ENCODE data around the gene UBL7. TPM values are rescaled to one million over a fixed set of nuclear protein-coding genes. Genes with fewer than 3 reads are reported as not detected.

The UBL7 gene
- total RNA-seq, 1 donor from 2014 or later, result 48.3 TPM

GRCh38 chr15:74417225-74417624 is 43.7 kb downstream of the UBL7 start:
- DNase-seq (ENCODE audit: low spot score), result no peak
- intact Hi-C loops (cut with DNase I), result no loop called here

- intact Hi-C loops (cut with DNase I), result no loop called here
- no peak for DNase-seq (ENCODE audit: low spot score)
Measured at GRCh38 chr15:74415966-74416916, 44.7 kb downstream of the UBL7 start.

GRCh38 chr15:74414603-74415338 is 46.2 kb downstream of the UBL7 start:
- intact Hi-C loops (cut with DNase I), result no loop called here
- no peak for DNase-seq (ENCODE audit: low spot score)

- no peak for DNase-seq (ENCODE audit: low spot score)
- intact Hi-C loops (cut with DNase I), result no loop called here
Measured at GRCh38 chr15:74414081-74414580, 46.8 kb downstream of the UBL7 start.

- no peak for DNase-seq (ENCODE audit: low spot score)
- intact Hi-C loops (cut with DNase I), result no loop called here
Measured at GRCh38 chr15:74413350-74414080, 47.4 kb downstream of the UBL7 start.

- intact Hi-C loops (cut with DNase I), result no loop called here
- no peak for DNase-seq (ENCODE audit: low spot score)
Measured at GRCh38 chr15:74412159-74412558, 48.8 kb downstream of the UBL7 start.

- no peak for DNase-seq (ENCODE audit: low spot score)
- intact Hi-C loops (cut with DNase I), result no loop called here
Measured at GRCh38 chr15:74411686-74412085, 49.3 kb downstream of the UBL7 start.

GRCh38 chr15:74410502-74410901 is 50.5 kb downstream of the UBL7 start:
- intact Hi-C loops (cut with DNase I), result no loop called here
- DNase-seq (ENCODE audit: low spot score), result no peak

- no peak for DNase-seq (ENCODE audit: low spot score)
- intact Hi-C loops (cut with DNase I), result no loop called here
Measured at GRCh38 chr15:74409225-74409624, 51.7 kb downstream of the UBL7 start.

GRCh38 chr15:74408815-74409214 is 52.1 kb downstream of the UBL7 start:
- DNase-seq (ENCODE audit: low spot score), result no peak
- intact Hi-C loops (cut with DNase I), result no loop called here

- DNase-seq (ENCODE audit: low spot score), result no peak
- intact Hi-C loops (cut with DNase I), result no loop called here
Measured at GRCh38 chr15:74408385-74408784, 52.6 kb downstream of the UBL7 start.

GRCh38 chr15:74406992-74407705 is 53.8 kb downstream of the UBL7 start:
- intact Hi-C loops (cut with DNase I), result no loop called here
- no peak for DNase-seq (ENCODE audit: low spot score)

GRCh38 chr15:74406517-74406916 is 54.4 kb downstream of the UBL7 start:
- DNase-seq (ENCODE audit: low spot score), result no peak
- intact Hi-C loops (cut with DNase I), result no loop called here

- intact Hi-C loops (cut with DNase I), result no loop called here
Measured at GRCh38 chr15:74405823-74406222, 55.1 kb downstream of the UBL7 start.

GRCh38 chr15:74403991-74404563 is 56.9 kb downstream of the UBL7 start:
- intact Hi-C loops (cut with DNase I), result no loop called here
- DNase-seq (ENCODE audit: low spot score), result no peak

More at GRCh38 chr15:74405823-74406222, 55.1 kb downstream of the UBL7 start:
- DNase-seq (ENCODE audit: low spot score), result no peak

- intact Hi-C loops (cut with DNase I), result no loop called here
- DNase-seq (ENCODE audit: low spot score), result no peak
Measured at GRCh38 chr15:74403588-74403919, 57.4 kb downstream of the UBL7 start.

GRCh38 chr15:74402873-74403587 is 57.9 kb downstream of the UBL7 start:
- DNase-seq (ENCODE audit: low spot score), result peak; percentile 86
- intact Hi-C loops (cut with DNase I), result no loop called here

- DNase-seq (ENCODE audit: low spot score), result no peak
- intact Hi-C loops (cut with DNase I), result no loop called here
Measured at GRCh38 chr15:74402337-74402841, 58.6 kb downstream of the UBL7 start.
